Stimulated activated CD8-positive, alpha-beta memory T cell treated with anti-CD3 and anti-CD28 coated beads, Interleukin-2, amount 100 ng/mL, for 1 hour (primary cell): ENCODE results near the gene MINK1.

Source experiments
- DNase-seq, 2 donors: peaks; one replicate each; pipeline ENCODE4 v3.0.0-alpha.2; 2020; ENCODE audit warnings: low read depth in 2 of 2

Gene MINK1

GRCh38 chr17:4872786-4873185, 39.6 kb downstream of the MINK1 start:
- no peak for DNase-seq

GRCh38 chr17:4877089-4877488, 43.9 kb downstream of the MINK1 start:
- no peak for DNase-seq

- DNase-seq = no peak
Observed at GRCh38 chr17:4879601-4880000, 46.5 kb downstream of the MINK1 start.

- no peak for DNase-seq
Observed at GRCh38 chr17:4880857-4881256, 47.7 kb downstream of the MINK1 start.

GRCh38 chr17:4881761-4882555, 48.8 kb downstream of the MINK1 start:
- peak in 1 of 2 donors; percentile 56 for DNase-seq

- DNase-seq = no peak
Observed at GRCh38 chr17:4884489-4884888, 51.3 kb downstream of the MINK1 start.

- DNase-seq = no peak
Observed at GRCh38 chr17:4886830-4887229, 53.7 kb downstream of the MINK1 start.

- DNase-seq = no peak
Observed at GRCh38 chr17:4887581-4887980, 54.4 kb downstream of the MINK1 start.

GRCh38 chr17:4891411-4892410, 58.6 kb downstream of the MINK1 start:
- DNase-seq = no peak

GRCh38 chr17:4892499-4893221, 59.5 kb downstream of the MINK1 start:
- no peak for DNase-seq

GRCh38 chr17:4893272-4893671, 60.1 kb downstream of the MINK1 start:
- no peak for DNase-seq

GRCh38 chr17:4893721-4894560, 60.8 kb downstream of the MINK1 start:
- DNase-seq = no peak

- no peak for DNase-seq
Observed at GRCh38 chr17:4895121-4895520, 62.0 kb downstream of the MINK1 start.

- DNase-seq = no peak
Observed at GRCh38 chr17:4895657-4896331, 62.7 kb downstream of the MINK1 start.

- DNase-seq = no peak
Observed at GRCh38 chr17:4896332-4897197, 63.4 kb downstream of the MINK1 start.

- no peak for DNase-seq
Observed at GRCh38 chr17:4897198-4897687, 64.1 kb downstream of the MINK1 start.

- no peak for DNase-seq
Observed at GRCh38 chr17:4897785-4898184, 64.6 kb downstream of the MINK1 start.

- DNase-seq = no peak
Observed at GRCh38 chr17:4898351-4898750, 65.2 kb downstream of the MINK1 start.

- DNase-seq = no peak
Observed at GRCh38 chr17:4898927-4899326, 65.8 kb downstream of the MINK1 start.
